GM12892 (cell line): Measurements from ENCODE around the gene BTNL2.

Experiments
- POLR2A ChIP-seq: IDR thresholded peaks from 2 replicates; pipeline ENCODE4 v1.6.1; 2011; ENCODE audit warnings: low read depth, low read length, control low read depth
- POLR2AphosphoS5 ChIP-seq: IDR thresholded peaks from 2 replicates; pipeline ENCODE4 v1.6.1; 2011; ENCODE audit warnings: low read depth, low read length, control low read depth
- TAF1 ChIP-seq: IDR thresholded peaks from 2 replicates; pipeline ENCODE4 v1.6.1; 2011; ENCODE audit warnings: low read depth, mild to moderate bottlenecking, control low read depth, low read length, borderline replicate concordance

DNA sequence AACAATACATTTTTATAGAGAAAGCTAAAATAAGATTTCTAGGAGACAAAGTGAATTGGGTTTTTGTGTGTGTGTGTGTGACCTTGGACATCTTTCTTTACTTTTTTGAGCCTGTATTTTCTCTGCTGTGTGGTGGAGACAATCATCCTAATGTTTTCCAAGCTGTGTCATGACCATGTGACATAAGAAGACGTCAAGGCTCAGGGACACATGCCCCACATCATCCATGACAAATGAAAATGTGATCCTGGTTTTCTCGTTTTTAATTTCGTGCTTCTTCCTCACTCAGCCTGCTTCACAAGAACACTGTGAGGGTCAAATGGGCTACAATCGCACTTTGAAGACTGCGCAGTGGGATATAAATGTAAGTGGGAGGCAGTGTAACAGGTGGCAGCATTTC lies 3.9 kb upstream of the BTNL2 start:
- TF ChIP-seq TAF1 (no peak), POLR2A (no peak), POLR2AphosphoS5 (no peak)
